ENCODE results near the gene BRD8. TPM values are rescaled to one million over a fixed set of nuclear protein-coding genes. Genes with fewer than 3 reads are reported as not detected.
"Not testable (repeated sequence)": the region's sequence is repeated elsewhere in the genome, so short reads cannot be mapped to it uniquely, and the experiment has no call there.

The BRD8 gene, protein sequence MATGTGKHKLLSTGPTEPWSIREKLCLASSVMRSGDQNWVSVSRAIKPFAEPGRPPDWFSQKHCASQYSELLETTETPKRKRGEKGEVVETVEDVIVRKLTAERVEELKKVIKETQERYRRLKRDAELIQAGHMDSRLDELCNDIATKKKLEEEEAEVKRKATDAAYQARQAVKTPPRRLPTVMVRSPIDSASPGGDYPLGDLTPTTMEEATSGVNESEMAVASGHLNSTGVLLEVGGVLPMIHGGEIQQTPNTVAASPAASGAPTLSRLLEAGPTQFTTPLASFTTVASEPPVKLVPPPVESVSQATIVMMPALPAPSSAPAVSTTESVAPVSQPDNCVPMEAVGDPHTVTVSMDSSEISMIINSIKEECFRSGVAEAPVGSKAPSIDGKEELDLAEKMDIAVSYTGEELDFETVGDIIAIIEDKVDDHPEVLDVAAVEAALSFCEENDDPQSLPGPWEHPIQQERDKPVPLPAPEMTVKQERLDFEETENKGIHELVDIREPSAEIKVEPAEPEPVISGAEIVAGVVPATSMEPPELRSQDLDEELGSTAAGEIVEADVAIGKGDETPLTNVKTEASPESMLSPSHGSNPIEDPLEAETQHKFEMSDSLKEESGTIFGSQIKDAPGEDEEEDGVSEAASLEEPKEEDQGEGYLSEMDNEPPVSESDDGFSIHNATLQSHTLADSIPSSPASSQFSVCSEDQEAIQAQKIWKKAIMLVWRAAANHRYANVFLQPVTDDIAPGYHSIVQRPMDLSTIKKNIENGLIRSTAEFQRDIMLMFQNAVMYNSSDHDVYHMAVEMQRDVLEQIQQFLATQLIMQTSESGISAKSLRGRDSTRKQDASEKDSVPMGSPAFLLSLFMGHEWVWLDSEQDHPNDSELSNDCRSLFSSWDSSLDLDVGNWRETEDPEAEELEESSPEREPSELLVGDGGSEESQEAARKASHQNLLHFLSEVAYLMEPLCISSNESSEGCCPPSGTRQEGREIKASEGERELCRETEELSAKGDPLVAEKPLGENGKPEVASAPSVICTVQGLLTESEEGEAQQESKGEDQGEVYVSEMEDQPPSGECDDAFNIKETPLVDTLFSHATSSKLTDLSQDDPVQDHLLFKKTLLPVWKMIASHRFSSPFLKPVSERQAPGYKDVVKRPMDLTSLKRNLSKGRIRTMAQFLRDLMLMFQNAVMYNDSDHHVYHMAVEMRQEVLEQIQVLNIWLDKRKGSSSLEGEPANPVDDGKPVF
- 27.3 TPM for polyA plus RNA-seq

- H3K27me3 Mint-ChIP-seq: no peaks in the 10 kb centered on the region
- H3K4me3 Mint-ChIP-seq: peak within 1 kb of the TSS in 3 of 4 donors; percentile 38 to 64 (median 54)
- no peaks in the 10 kb centered on the region for H3K9me3 Mint-ChIP-seq
- H3K36me3 Mint-ChIP-seq: no peaks in the 10 kb centered on the region
- peaks cover 0 to 10% (median 8%) of the 10 kb centered on the region in 3 donors for H3K4me1 Mint-ChIP-seq
- peak within 1 kb of the TSS in 1 of 3 donors; percentile 12 for H3K27ac Mint-ChIP-seq
These were observed at the start of gene BRD8, which contains the start of gene KIF20A for GRCh38 chr5:138178516-138179276. Gene BRD8, minus strand, starts transcription at chr5:138178630. Its CDS starts 16 bp downstream, at chr5:138178614. Gene KIF20A, plus strand, starts transcription at chr5:138179112. Its CDS starts 569 bp downstream, at chr5:138179681.

DNA sequence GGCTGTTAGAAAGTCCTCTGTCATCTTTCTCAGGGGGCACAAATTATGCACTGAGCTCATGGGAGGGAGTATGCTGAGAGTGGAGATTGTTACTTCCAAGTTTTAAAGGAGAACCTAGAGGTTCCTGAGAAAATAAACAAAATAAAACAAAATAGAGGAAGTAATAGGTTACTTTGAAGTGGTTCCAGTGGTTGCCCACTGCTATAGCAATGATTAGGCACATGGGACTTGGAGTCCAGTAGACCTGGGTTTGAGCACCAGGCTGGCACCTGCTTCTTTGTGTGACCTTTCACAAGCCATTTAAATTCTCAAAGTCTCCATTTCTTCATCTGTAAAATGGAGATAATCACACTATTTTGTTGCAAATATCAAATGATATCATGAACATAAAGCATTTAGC, 48.5 kb upstream of the BRD8 start:
- Mint-ChIP-seq H3K9me3 (peaks cover 2 to 7% (median 5%) of the 10 kb centered on the region in 3 donors), H3K4me3 (no peak overlapping the region), H3K36me3 (no peaks in the 10 kb centered on the region), H3K27me3 (peaks cover 15% of the 10 kb centered on the region), H3K4me1 (peaks cover 0 to 2% (median 2%) of the 10 kb centered on the region in 3 donors), H3K27ac (no peak overlapping the region)

DNA sequence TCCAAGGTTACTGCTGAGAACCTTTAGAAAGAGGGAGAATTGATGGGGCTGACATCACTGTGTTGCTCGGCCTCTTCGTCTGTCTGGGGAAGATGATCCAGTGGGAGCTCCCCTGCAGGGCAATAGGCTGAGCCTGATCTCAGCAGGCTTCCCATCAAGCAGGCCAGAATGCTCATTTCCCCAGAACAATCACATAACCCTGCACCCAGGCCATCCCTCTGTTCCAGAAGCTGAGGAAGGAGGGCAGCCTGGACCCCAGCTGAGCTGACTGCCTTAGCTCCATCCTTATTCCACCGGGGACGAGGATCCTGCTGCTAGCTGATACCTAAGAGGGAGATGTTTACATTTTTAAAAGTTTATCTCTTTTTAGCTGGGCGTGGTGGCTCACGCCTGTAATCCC, 46.3 kb upstream of the BRD8 start:
- Mint-ChIP-seq H3K4me1 (peaks cover 0 to 2% (median 2%) of the 10 kb centered on the region in 3 donors), H3K36me3 (no peaks in the 10 kb centered on the region), H3K27ac (no peak overlapping the region), H3K9me3 (peaks cover 2 to 7% (median 5%) of the 10 kb centered on the region in 3 donors), H3K27me3 (peaks cover 21% of the 10 kb centered on the region), H3K4me3 (peak overlapping the region in 1 of 4 donors; percentile 5)

DNA sequence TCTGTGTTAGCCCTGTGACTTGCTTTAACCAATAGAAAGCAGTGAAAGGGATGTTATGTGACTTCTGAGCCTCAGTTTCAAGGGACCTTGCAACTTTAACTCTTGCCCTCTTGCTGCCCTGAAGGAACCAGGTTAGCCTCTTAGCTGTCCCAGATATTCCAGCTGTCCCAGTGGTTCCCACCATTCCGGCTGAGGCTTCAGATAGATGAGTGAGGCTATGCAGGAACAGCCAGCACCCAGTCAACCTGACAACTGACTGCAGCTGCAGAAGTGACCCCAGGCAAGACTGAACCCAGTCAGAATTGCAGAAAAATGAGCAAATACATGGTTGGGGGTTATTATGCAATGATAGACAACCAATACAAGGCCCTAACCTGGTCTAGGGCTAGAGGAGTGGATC, 45.1 kb upstream of the BRD8 start:
- Mint-ChIP-seq H3K36me3 (no peaks in the 10 kb centered on the region), H3K27ac (no peak overlapping the region), H3K4me3 (peak overlapping the region in 1 of 4 donors; percentile 29), H3K9me3 (peaks cover 2 to 10% (median 5%) of the 10 kb centered on the region in 3 donors), H3K4me1 (peaks cover 0 to 2% (median 2%) of the 10 kb centered on the region in 3 donors), H3K27me3 (peaks cover 21% of the 10 kb centered on the region)

DNA sequence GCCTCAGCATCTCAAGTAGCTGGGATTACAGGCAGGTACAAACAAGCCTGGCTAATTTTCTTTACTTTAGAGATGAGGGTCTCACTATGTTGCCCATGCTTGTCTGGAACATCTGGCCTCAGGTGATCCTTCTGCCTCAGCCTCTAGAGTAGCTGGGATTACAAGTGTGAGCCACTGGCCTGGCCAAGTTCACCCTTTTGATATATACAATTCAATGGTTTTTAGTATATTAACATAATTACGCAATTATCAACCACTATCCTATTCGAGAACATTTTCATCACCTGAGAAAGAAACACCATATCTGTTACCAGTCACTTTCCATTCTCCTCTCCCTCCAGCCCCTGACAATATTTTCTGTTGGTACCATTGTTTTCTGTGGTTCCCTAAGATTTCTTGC, 38.4 kb upstream of the BRD8 start:
- Mint-ChIP-seq H3K36me3 (no peaks in the 10 kb centered on the region), H3K4me3 (no peak overlapping the region), H3K27ac (no peak overlapping the region), H3K9me3 (peaks cover 0 to 3% (median 0%) of the 10 kb centered on the region in 3 donors), H3K27me3 (peaks cover 9% of the 10 kb centered on the region), H3K4me1 (peaks cover 8 to 12% (median 11%) of the 10 kb centered on the region in 3 donors)

DNA sequence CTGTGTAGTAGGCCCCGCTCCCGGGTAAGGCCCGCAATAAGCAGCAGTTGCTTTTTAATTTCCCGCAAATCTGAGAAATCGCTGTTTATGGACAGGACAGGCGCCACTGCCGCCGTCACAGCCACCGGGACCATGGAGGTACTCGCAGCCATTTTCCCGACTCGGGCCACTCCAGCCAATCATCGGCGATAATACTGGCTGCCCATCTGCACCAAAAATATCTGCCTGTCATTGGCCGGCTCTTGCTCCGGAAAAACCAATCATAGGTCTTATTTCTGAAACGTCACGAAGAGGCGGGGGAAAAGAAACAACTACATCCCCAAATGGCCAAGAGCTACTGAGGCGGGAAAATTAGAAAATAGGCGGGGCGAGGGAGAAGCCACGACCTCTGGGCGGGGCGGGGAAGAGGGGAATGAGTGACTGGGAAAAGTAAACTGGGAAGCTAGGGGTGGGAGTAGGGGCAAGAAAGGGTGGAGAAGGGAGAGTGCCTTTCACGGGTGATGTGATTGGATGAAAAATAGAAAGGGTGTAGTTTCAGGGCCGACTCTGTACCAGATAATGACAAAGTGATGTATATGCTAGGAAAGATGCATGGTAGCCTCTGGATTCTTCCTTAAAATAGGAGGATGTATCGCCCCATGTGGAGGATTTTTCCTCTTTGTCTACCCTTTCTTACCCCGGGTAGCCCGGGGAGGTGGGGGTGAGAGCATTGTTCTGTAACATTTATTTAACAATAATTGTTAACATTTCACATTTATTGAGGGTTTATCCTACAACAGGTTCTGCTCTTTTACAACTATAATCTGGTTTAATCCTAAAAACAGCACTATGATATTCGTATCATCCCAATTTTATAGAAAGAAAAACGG, 35.0 kb upstream of the BRD8 start, which contains the start of gene CDC23:
TSS of gene CDC23 (minus strand) at position 163 of the 869 bp plus-strand sequence. CDS start at position 152, 11 bp downstream.
- Mint-ChIP-seq H3K27ac (peak within 1 kb of the TSS; percentile 79 to 98 (median 96)), H3K4me1 (peaks cover 15 to 18% (median 16%) of the 10 kb centered on the region in 3 donors), H3K36me3 (no peaks in the 10 kb centered on the region)

GRCh38 chr5:138212828-138213160, 34.4 kb upstream of the BRD8 start:
- no peaks in the 10 kb centered on the region for H3K9me3 Mint-ChIP-seq
- no peaks in the 10 kb centered on the region for H3K36me3 Mint-ChIP-seq
- H3K27ac Mint-ChIP-seq: peak overlapping the region; percentile 79 to 98 (median 96)
- H3K4me1 Mint-ChIP-seq: peaks cover 16 to 19% (median 18%) of the 10 kb centered on the region in 3 donors
- no peaks in the 10 kb centered on the region for H3K27me3 Mint-ChIP-seq
- H3K4me3 Mint-ChIP-seq: peak overlapping the region; percentile 96 to 99 (median 98)

More for the DNA sequence above, 35.0 kb upstream of the BRD8 start, which contains the start of gene CDC23:
- H3K4me3 Mint-ChIP-seq: peak within 1 kb of the TSS; percentile 96 to 99 (median 98)
- peaks cover 2% of the 10 kb centered on the region for H3K27me3 Mint-ChIP-seq
- H3K9me3 Mint-ChIP-seq: no peaks in the 10 kb centered on the region

- Mint-ChIP-seq H3K9me3 (no peaks in the 10 kb centered on the region), H3K4me3 (peak overlapping the region; percentile 38 to 80 (median 56)), H3K36me3 (no peaks in the 10 kb centered on the region), H3K27me3 (no peaks in the 10 kb centered on the region), H3K4me1 (peaks cover 16 to 19% (median 18%) of the 10 kb centered on the region in 3 donors), H3K27ac (no peak overlapping the region)
These were observed 32.6 kb upstream of the BRD8 start for GRCh38 chr5:138210985-138211384.

DNA sequence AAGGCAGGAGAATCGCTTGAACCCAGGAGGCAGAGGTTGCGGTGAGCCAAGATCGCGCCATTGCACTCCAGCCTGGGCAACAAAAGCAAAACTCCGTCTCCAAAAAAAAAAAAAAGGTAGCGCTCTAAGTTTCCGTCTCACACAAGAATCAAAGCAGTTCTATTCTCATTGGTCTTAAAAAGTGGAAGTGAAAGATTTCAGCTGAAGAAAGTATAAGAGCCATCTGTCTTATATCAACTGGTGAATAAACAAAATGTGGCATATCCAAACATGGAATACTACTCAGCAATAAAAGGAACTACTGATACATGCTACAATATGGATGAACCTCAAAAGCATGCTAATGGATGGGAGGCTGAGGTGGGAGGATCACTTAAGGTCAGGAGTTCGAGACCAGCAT, 15.4 kb upstream of the BRD8 start:
- H3K4me1 Mint-ChIP-seq, H3K36me3 Mint-ChIP-seq, H3K4me3 Mint-ChIP-seq, H3K27me3 Mint-ChIP-seq, H3K9me3 Mint-ChIP-seq: not testable (repeated sequence)
- peak overlapping the region in 1 of 3 donors; percentile 32 for H3K27ac Mint-ChIP-seq

- Mint-ChIP-seq H3K4me1 (peaks cover 0 to 2% (median 0%) of the 10 kb centered on the region in 3 donors), H3K27ac (no peak overlapping the region), H3K4me3 (no peak overlapping the region), H3K9me3 (no peaks in the 10 kb centered on the region), H3K36me3 (peaks cover 2% of the 10 kb centered on the region), H3K27me3 (no peaks in the 10 kb centered on the region)
These were observed 14.4 kb upstream of the BRD8 start for GRCh38 chr5:138192826-138193225.

- Mint-ChIP-seq H3K27me3 (no peaks in the 10 kb centered on the region), H3K9me3 (no peaks in the 10 kb centered on the region), H3K36me3 (no peaks in the 10 kb centered on the region), H3K4me1 (no peaks in the 10 kb centered on the region), H3K4me3 (no peak overlapping the region), H3K27ac (no peak overlapping the region)
These were observed 10.2 kb upstream of the BRD8 start for GRCh38 chr5:138188626-138189025.

- H3K9me3 Mint-ChIP-seq: no peaks in the 10 kb centered on the region
- H3K4me3 Mint-ChIP-seq: no peak overlapping the region
- H3K4me1 Mint-ChIP-seq: no peaks in the 10 kb centered on the region
- H3K27ac Mint-ChIP-seq: no peak overlapping the region
- H3K36me3 Mint-ChIP-seq: no peaks in the 10 kb centered on the region
- H3K27me3 Mint-ChIP-seq: no peaks in the 10 kb centered on the region
These were observed 7.6 kb upstream of the BRD8 start for GRCh38 chr5:138186002-138186447.

DNA sequence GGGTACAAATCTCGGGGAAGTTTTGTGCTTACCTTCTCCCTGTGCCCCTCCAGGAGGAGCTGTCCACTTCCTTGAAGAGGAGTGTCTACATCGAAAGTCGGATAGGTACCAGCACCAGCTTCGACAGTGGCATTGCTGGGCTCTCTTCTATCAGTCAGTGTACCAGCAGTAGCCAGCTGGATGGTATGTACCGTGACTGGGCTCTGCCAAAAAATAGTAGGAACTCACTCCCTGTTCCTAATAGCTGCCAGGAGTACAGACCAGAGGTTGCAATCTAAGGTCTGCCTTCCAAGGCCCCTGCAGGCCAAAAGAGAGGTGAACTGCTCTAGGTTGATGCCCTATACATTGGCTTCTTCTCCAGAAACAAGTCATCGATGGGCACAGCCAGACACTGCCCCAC, 4.4 kb upstream of the BRD8 start:
- Mint-ChIP-seq H3K27me3 (no peaks in the 10 kb centered on the region), H3K4me3 (no peak overlapping the region), H3K36me3 (no peaks in the 10 kb centered on the region), H3K27ac (no peak overlapping the region), H3K4me1 (peaks cover 0 to 5% (median 3%) of the 10 kb centered on the region in 3 donors), H3K9me3 (no peaks in the 10 kb centered on the region)

Data from IgD-negative memory B cell (primary cell).